Measurements from ENCODE around the gene RAB34. TPM values are rescaled to one million over a fixed set of nuclear protein-coding genes. Genes with fewer than 3 reads are reported as not detected.

RAB34 gene
- polyA plus RNA-seq, 3 donors = 66.7 to 93.3 (median 79.1) TPM

GRCh38 chr17:28714281-28714680 is 3.4 kb downstream of the RAB34 start:
- Mint-ChIP-seq H3K27me3 (ENCODE audit: low read depth in 3 of 3) (peaks cover 1 to 9% (median 2%) of the 10 kb centered on the region in 3 donors), H3K27ac (peak overlapping the region in 2 of 7 donors; percentile 16 to 63), H3K4me1 (peaks cover 36% of the 10 kb centered on the region), H3K4me3 (no peak overlapping the region), H3K36me3 (peaks cover 16 to 24% of the 10 kb centered on the region in 2 donors), H3K9me3 (no peaks in the 10 kb centered on the region)
- no peak overlapping the region for H2AFZ ChIP-seq (ENCODE audit: insufficient read depth, low read depth, low read length, poor library complexity, severe bottlenecking)
- no peak overlapping the region for H3K9ac ChIP-seq (ENCODE audit: insufficient read depth, low read length, poor library complexity, severe bottlenecking)
- H3K4me2 ChIP-seq (replicated peaks; ENCODE audit: extremely low read depth, low read length, poor library complexity, severe bottlenecking) = no peak overlapping the region
- WGBS (ENCODE audit: insufficient coverage) = 100% methylated on average over 1 of the region's 3 CpGs
- no peak for DNase-seq
- no peaks in the 10 kb centered on the region for H3K27me3 ChIP-seq (ENCODE audit: control insufficient read depth in 2 of 2, insufficient read depth in 2 of 2, low read length in 2 of 2)
- H3K4me1 ChIP-seq (ENCODE audit: control insufficient read depth in 1 of 2, insufficient read depth in 2 of 2, low read length in 2 of 2) = peaks cover 42 to 50% of the 10 kb centered on the region in 2 donors
- intact Hi-C loops (cut with micrococcal nuclease) = loop anchor here in 1 of 2 donors (10.0 kb wide), 1 partner anchor 69 kb away; the partner anchor contains the start of gene BLTP2
- no peak overlapping the region for H3K27ac ChIP-seq (ENCODE audit: low read depth in 1 of 2, low read length in 2 of 2)
- H3K9me3 ChIP-seq (replicated peaks in 1 of 2; ENCODE audit: control insufficient read depth in 1 of 2, insufficient read depth in 1 of 2, low read length in 2 of 2) = no peaks in the 10 kb centered on the region
- H3K4me3 ChIP-seq (replicated peaks in 1 of 3; ENCODE audit: low read depth in 2 of 3, low read length in 3 of 3) = no peak overlapping the region
- H3K79me2 ChIP-seq (ENCODE audit: insufficient read depth, low read length) = peaks cover 8% of the 10 kb centered on the region
- peaks cover 3 to 21% of the 10 kb centered on the region in 2 donors for H3K36me3 ChIP-seq (replicated peaks in 1 of 2; ENCODE audit: control insufficient read depth in 1 of 2, insufficient read depth in 2 of 2, low read length in 2 of 2)
- H4K20me1 ChIP-seq (ENCODE audit: insufficient read depth, low read length) = no peaks in the 10 kb centered on the region
- TF ChIP-seq CTCF (IDR thresholded peaks at IDR 0.05) = no peak

DNA sequence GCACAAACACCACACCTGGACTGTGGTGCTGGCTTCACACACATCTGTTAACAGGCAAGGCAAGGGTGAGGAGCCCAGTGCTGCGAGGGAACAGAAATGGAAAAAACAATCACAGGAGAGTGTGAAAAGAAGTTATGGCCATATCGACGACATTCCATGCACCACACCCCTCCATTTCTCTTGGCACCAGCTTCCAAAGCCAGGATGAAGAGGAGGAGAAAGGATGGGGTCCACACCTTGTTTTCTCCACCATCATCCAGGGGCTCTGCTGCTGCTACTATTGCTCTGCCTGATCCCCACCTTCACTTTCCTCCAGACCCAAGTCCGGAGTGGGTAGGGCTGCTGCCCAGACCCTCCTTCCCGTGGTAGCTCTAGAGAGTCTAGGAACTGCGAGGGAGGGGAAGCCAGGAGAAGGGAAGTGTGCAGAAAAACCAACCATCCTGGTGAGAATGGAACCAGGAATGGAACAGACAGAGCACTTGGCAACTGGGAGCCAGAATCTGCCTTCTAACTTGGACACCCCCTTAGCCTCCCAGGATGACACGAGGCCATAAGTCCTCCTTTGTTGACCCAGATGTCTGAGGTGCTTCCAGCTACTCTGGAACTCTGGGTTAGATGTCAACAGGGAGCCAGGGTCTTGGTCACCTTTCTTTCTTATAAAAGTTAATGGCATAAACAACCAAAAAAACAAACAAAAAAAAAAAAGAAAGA is 4.8 kb downstream of the RAB34 start:
- Histone ChIP-seq H3K9ac (ENCODE audit: insufficient read depth, low read length, poor library complexity, severe bottlenecking) (no peak overlapping the region), H3K36me3 (replicated peaks in 1 of 2; ENCODE audit: control insufficient read depth in 1 of 2, insufficient read depth in 2 of 2, low read length in 2 of 2) (peaks cover 3 to 21% of the 10 kb centered on the region in 2 donors), H4K20me1 (ENCODE audit: insufficient read depth, low read length) (no peaks in the 10 kb centered on the region), H2AFZ (ENCODE audit: insufficient read depth, low read depth, low read length, poor library complexity, severe bottlenecking) (peak overlapping the region; percentile 90), H3K79me2 (ENCODE audit: insufficient read depth, low read length) (peaks cover 8% of the 10 kb centered on the region), H3K4me3 (replicated peaks in 1 of 3; ENCODE audit: low read depth in 2 of 3, low read length in 3 of 3) (peak overlapping the region in 2 of 3 experiments; percentile 63 to 92), H3K27me3 (ENCODE audit: control insufficient read depth in 2 of 2, insufficient read depth in 2 of 2, low read length in 2 of 2) (no peaks in the 10 kb centered on the region), H3K4me1 (ENCODE audit: control insufficient read depth in 1 of 2, insufficient read depth in 2 of 2, low read length in 2 of 2) (peaks cover 27 to 35% of the 10 kb centered on the region in 2 donors), H3K4me2 (replicated peaks; ENCODE audit: extremely low read depth, low read length, poor library complexity, severe bottlenecking) (peak overlapping the region; percentile 98), H3K9me3 (replicated peaks in 1 of 2; ENCODE audit: control insufficient read depth in 1 of 2, insufficient read depth in 1 of 2, low read length in 2 of 2) (no peaks in the 10 kb centered on the region), H3K27ac (ENCODE audit: low read depth in 1 of 2, low read length in 2 of 2) (peak overlapping the region; percentile 75 to 85)
- no peak for TF ChIP-seq CTCF (IDR thresholded peaks at IDR 0.05)
- WGBS (ENCODE audit: insufficient coverage) = no CpG with 5 or more reads among the region's 7 CpGs
- Mint-ChIP-seq H3K4me1 (peaks cover 24% of the 10 kb centered on the region), H3K9me3 (no peaks in the 10 kb centered on the region), H3K4me3 (peak overlapping the region; percentile 88 to 93), H3K27me3 (ENCODE audit: low read depth in 3 of 3) (peaks cover under 1 to 4% (median 1%) of the 10 kb centered on the region in 3 donors), H3K27ac (peak overlapping the region in 4 of 7 donors; percentile 78 to 92 (median 88)), H3K36me3 (peaks cover 16 to 28% of the 10 kb centered on the region in 2 donors)
- no peak for DNase-seq
- intact Hi-C loops (cut with micrococcal nuclease) = loop anchor here in 1 of 2 donors (10.0 kb wide), 1 partner anchor 68 kb away; the partner anchor contains the start of gene BLTP2
